DND-41 (cell line): Measurements from ENCODE around the gene ADPRHL1.

ENCODE experiments used
- ATAC-seq: fragments of 200-7000 bp; cut with Tn5 transposase; 3 replicates; pipeline ENCODE4 v1.9.1; 2021; ENCODE audit warnings: low read depth; ENCODE audit not compliant: insufficient read depth
- DNase-seq: peaks from one replicate; pipeline ENCODE4 v3.0.0-alpha.2; 2020
- H2AFZ ChIP-seq: 2 replicates; pipeline ENCODE4 v1.6.0; 2012; ENCODE audit warnings: low read depth, low read length
- H3K27ac ChIP-seq: 2 replicates; pipeline ENCODE4 v1.5.1; 2012; ENCODE audit warnings: low read length, inconsistent platforms
- H3K27me3 ChIP-seq: fragments of 200-600 bp; sonication (generic); 2 replicates; pipeline ENCODE4 v1.6.0; 2012; ENCODE audit warnings: low read length, mild to moderate bottlenecking, inconsistent platforms; ENCODE audit not compliant: insufficient read depth, poor library complexity
- H3K36me3 ChIP-seq: 2 replicates; pipeline ENCODE4 v1.5.1; 2012; ENCODE audit warnings: low read length, inconsistent platforms; ENCODE audit not compliant: insufficient read depth
- H3K4me1 ChIP-seq: 2 replicates; pipeline ENCODE4 v1.5.1; 2012; ENCODE audit warnings: mild to moderate bottlenecking, low read length; ENCODE audit not compliant: insufficient read depth
- H3K4me2 ChIP-seq: 2 replicates; pipeline ENCODE4 v1.6.0; 2012; ENCODE audit warnings: mild to moderate bottlenecking, moderate library complexity, low read length, inconsistent platforms; ENCODE audit not compliant: insufficient read depth
- H3K4me3 ChIP-seq, 2 experiments: fragments of 200-600 bp in 1 of 2; shearing (Covaris generic) in 1 of 2; 2 replicates each; pipeline ENCODE4 v1.5.1; 2012 to 2016; ENCODE audit warnings: inconsistent platforms in 2 of 2, low read length in 2 of 2, mild to moderate bottlenecking in 2 of 2, low read depth in 1 of 2, moderate library complexity in 1 of 2
- H3K79me2 ChIP-seq: 2 replicates; pipeline ENCODE4 v1.6.0; 2012; ENCODE audit warnings: low read length, inconsistent platforms; ENCODE audit not compliant: insufficient read depth
- H3K9ac ChIP-seq: 2 replicates; pipeline ENCODE4 v1.6.0; 2012; ENCODE audit warnings: low read depth, mild to moderate bottlenecking, inconsistent platforms, low read length, moderate library complexity
- H3K9me3 ChIP-seq: 2 replicates; pipeline ENCODE4 v1.5.1; 2012; ENCODE audit warnings: low read length, moderate library complexity, mild to moderate bottlenecking, inconsistent platforms; ENCODE audit not compliant: insufficient read depth, severe bottlenecking
- H4K20me1 ChIP-seq: 2 replicates; pipeline ENCODE4 v1.6.0; 2012; ENCODE audit warnings: low read length; ENCODE audit not compliant: insufficient read depth
- EZH2 ChIP-seq: IDR thresholded peaks from 3 replicates; pipeline ENCODE4 v1.6.1; 2012; ENCODE audit warnings: borderline replicate concordance, low read depth, mild to moderate bottlenecking, moderate library complexity, low read length, inconsistent platforms; ENCODE audit not compliant: severe bottlenecking
- TF ChIP-seq, protein P1 (sequence below): IDR thresholded peaks from 2 replicates; pipeline ENCODE4 v1.5.1; 2012; ENCODE audit warnings: borderline replicate concordance, low read length, moderate library complexity, mild to moderate bottlenecking; ENCODE audit not compliant: poor library complexity, severe bottlenecking; ENCODE audit errors: extremely low read depth

Gene ADPRHL1

DNA sequence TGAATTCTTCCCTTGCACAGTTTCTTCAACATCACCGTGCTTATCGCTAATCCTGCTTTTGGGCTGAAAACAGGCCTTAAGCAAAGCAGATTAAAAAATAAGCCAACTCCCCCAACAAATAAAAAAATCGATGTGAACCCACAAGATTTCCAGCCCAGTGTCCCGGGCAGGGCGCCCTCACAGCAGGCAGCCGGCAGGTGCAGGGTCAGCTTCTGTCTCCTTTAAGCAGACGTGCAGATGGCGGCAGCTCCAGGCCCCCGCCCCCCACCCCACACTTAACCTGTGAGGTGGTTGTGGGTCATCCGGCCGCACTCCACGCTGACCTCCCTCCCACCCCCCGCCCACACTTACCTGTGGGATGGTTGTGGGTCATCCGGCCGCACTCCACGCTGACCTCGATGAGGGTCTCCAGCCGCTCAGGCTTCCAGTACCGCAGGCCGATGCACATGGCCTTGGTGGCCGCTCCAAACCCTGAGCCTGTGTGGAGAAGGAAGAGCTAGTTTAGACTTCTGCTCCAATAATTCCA lies 19.8 kb downstream of the ADPRHL1 start:
- Histone ChIP-seq H3K9ac (no peak overlapping the region), H3K79me2 (no peaks in the 10 kb centered on the region), H3K4me2 (no peak overlapping the region), H3K4me3 (no peak overlapping the region), H4K20me1 (peaks cover 6% of the 10 kb centered on the region; the same call in 1 of the 2 replicates), H3K4me1 (no peaks in the 10 kb centered on the region), H3K9me3 (no peaks in the 10 kb centered on the region), H2AFZ (no peak overlapping the region), H3K27ac (no peak overlapping the region), H3K36me3 (no peaks in the 10 kb centered on the region), H3K27me3 (no peaks in the 10 kb centered on the region)
- no peak for ATAC-seq
- no peak for TF ChIP-seq EZH2
- TF ChIP-seq, protein P1, sequence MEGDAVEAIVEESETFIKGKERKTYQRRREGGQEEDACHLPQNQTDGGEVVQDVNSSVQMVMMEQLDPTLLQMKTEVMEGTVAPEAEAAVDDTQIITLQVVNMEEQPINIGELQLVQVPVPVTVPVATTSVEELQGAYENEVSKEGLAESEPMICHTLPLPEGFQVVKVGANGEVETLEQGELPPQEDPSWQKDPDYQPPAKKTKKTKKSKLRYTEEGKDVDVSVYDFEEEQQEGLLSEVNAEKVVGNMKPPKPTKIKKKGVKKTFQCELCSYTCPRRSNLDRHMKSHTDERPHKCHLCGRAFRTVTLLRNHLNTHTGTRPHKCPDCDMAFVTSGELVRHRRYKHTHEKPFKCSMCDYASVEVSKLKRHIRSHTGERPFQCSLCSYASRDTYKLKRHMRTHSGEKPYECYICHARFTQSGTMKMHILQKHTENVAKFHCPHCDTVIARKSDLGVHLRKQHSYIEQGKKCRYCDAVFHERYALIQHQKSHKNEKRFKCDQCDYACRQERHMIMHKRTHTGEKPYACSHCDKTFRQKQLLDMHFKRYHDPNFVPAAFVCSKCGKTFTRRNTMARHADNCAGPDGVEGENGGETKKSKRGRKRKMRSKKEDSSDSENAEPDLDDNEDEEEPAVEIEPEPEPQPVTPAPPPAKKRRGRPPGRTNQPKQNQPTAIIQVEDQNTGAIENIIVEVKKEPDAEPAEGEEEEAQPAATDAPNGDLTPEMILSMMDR = no peak
- no peak for DNase-seq

DNA sequence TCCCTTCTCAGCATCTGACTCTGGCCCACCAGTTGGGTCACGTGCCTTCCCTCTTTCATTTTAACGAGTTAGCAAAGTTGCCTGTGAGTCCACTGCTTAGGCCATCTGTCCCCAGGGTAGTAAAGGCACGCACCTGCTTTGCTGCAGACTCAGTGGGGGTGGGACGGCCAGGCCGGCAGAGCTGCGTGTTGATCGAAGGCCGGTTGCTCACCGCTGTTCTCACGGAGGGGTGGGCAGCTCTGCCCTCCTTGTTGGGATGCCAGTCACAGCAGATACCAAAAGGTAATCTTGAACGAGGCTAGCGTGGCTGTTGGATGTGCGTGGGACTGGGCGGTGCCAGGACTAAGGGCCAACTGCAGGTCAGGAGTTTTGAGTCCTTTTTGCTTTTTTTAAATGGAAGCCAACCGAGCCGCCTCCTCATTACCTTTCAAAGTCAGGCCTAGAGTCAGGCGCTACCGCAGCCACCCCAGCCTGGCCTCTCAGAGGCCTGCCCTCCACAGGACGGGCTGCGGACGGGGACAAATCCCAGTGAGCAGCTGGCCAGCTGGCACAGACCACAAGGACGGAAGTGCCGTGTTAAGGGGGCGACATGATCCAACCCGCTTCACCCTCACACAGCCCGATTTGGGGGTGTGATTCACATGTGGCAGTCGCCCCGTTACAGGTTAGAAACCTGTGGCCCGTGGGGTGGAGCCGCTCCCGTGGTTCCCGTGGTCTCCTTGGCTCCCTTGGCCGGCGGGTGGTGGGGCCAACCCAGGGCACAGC lies 20.6 kb downstream of the ADPRHL1 start:
- no peak for DNase-seq
- Histone ChIP-seq H3K27me3 (no peaks in the 10 kb centered on the region), H3K9me3 (no peaks in the 10 kb centered on the region), H2AFZ (no peak overlapping the region), H3K36me3 (no peaks in the 10 kb centered on the region), H3K4me3 (no peak overlapping the region), H3K9ac (no peak overlapping the region), H4K20me1 (peaks cover 6% of the 10 kb centered on the region; the same call in 1 of the 2 replicates), H3K4me1 (no peaks in the 10 kb centered on the region), H3K79me2 (no peaks in the 10 kb centered on the region), H3K27ac (no peak overlapping the region), H3K4me2 (no peak overlapping the region)
- no peak for ATAC-seq
- TF ChIP-seq EZH2 = no peak
- TF ChIP-seq, protein P1 = no peak

DNA sequence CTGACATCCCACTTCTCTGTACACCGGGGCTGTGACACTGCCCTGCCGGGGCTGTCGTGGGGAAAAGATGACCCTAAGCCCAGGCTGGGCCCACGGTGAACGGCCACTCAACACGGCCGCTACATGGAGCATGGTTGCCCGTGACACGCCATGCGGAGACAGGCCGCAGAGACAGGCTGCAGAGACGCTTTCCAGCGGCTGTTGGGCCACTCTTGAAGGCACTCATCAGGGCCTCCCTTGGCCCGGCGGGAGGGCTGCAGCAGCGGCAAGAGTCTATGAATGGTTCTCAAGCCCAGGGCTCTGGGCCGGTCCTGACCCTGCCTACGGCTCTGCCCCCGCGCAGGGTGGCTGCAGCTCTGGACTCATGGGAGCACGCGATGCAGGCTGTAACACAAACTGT lies 22.1 kb downstream of the ADPRHL1 start:
- no peaks in the 10 kb centered on the region for H3K4me1 ChIP-seq
- H3K9me3 ChIP-seq = no peaks in the 10 kb centered on the region
- ATAC-seq (no peak), DNase-seq (no peak)
- no peak overlapping the region for H3K27ac ChIP-seq
- H3K4me2 ChIP-seq = no peak overlapping the region
- H2AFZ ChIP-seq = no peak overlapping the region
- H3K36me3 ChIP-seq = no peaks in the 10 kb centered on the region
- TF ChIP-seq EZH2 = no peak
- TF ChIP-seq, protein P1 = no peak
- no peak overlapping the region for H3K4me3 ChIP-seq
- no peaks in the 10 kb centered on the region for H3K27me3 ChIP-seq
- no peak overlapping the region for H3K9ac ChIP-seq
- no peaks in the 10 kb centered on the region for H3K79me2 ChIP-seq
- H4K20me1 ChIP-seq = peaks cover 6% of the 10 kb centered on the region; the same call in 1 of the 2 replicates
